Measurements from ENCODE around the gene TMEM248. TPM values are rescaled to one million over a fixed set of nuclear protein-coding genes. Genes with fewer than 3 reads are reported as not detected.

Gene TMEM248
- total and polyA plus RNA-seq, 2 donors (not counting 3 experiments of a cell fraction or from before 2014, with no cell fraction given), result 107 to 220 TPM

- no peak overlapping the region for H2AFZ ChIP-seq (ENCODE audit: low read depth, low read length)
- POLR2A ChIA-PET, result no interaction called here
- no peak overlapping the region for H3K9ac ChIP-seq (replicated peaks; ENCODE audit: extremely low read depth, insufficient read depth, low read length)
- H3K9me3 ChIP-seq (replicated peaks; ENCODE audit: control insufficient read depth, insufficient read depth, low read length), result no peaks in the 10 kb centered on the region
- CTCF ChIA-PET, result interaction anchor here (0.7 kb wide), 1 partner anchor 30 kb away, joined by 4 read pairs; no protein-coding TSS in a partner anchor
- H4K20me1 ChIP-seq (replicated peaks; ENCODE audit: control insufficient read depth, extremely low read depth, insufficient read depth, low read length), result no peaks in the 10 kb centered on the region
- FAIRE-seq (peak; percentile 40), DNase-seq (ENCODE audit: low read depth, low spot score) (no peak)
- H3K27ac ChIP-seq (ENCODE audit: insufficient read depth, low read depth, low read length), result no peak overlapping the region
- H3K79me2 ChIP-seq (ENCODE audit: control insufficient read depth, insufficient read depth, low read length), result peaks cover 33% of the 10 kb centered on the region
- no TSS peak for BruUV-seq (replicated peaks)
- peaks cover 5% of the 10 kb centered on the region for H3K4me1 ChIP-seq (ENCODE audit: control insufficient read depth, extremely low read depth, insufficient read depth, low read length)
- intact Hi-C loops (cut with micrococcal nuclease) (loop anchor here (2.0 to 10.0 kb wide), 3 partner anchors 75 to 363 kb away; partner anchors contain the start of genes SBDS and TYW1), dilution Hi-C loops (cut with MboI; ENCODE audit: extremely low pct_ligation_motif_present, low sequenced_read_pairs) (no loop called here)
- no peak overlapping the region for H3K4me2 ChIP-seq (ENCODE audit: insufficient read depth, low read length)
- H3K4me3 ChIP-seq (replicated peaks in 1 of 3; ENCODE audit: insufficient read depth in 1 of 3, low read depth in 1 of 3, low read length in 3 of 3), result no peak overlapping the region
- no peaks in the 10 kb centered on the region for H3K9me1 ChIP-seq (replicated peaks; ENCODE audit: control insufficient read depth, extremely low read depth, insufficient read depth, low read length)
- no peaks in the 10 kb centered on the region for H3K36me3 ChIP-seq (ENCODE audit: control insufficient read depth in 2 of 2, extremely low read depth in 1 of 2, insufficient read depth in 2 of 2, low read length in 2 of 2)
- H3K27me3 ChIP-seq (ENCODE audit: control insufficient read depth in 2 of 2, insufficient read depth in 2 of 2, low read length in 2 of 2), result no peaks in the 10 kb centered on the region
- TF ChIP-seq EZH2 (IDR thresholded peaks at IDR 0.05; ENCODE audit: borderline replicate concordance, low read depth, low read length, severe bottlenecking) (no peak), POLR2A (IDR thresholded peaks at IDR 0.05; ENCODE audit: low read depth, low read length) (no peak), MAX (IDR thresholded peaks at IDR 0.05; ENCODE audit: insufficient read depth, insufficient read length) (no peak), CTCF (IDR thresholded peaks at IDR 0.05; ENCODE audit: extremely low read depth in 1 of 2, insufficient read depth in 1 of 2, low read depth in 1 of 2, low read length in 2 of 2) (no peak), POLR2AphosphoS5 (IDR thresholded peaks at IDR 0.05; ENCODE audit: insufficient read depth, low read depth, low read length) (no peak), GATA2 (IDR thresholded peaks at IDR 0.05; ENCODE audit: insufficient read depth, insufficient read length, low read depth, low read length) (no peak), FOS (IDR thresholded peaks at IDR 0.05; ENCODE audit: borderline replicate concordance, insufficient read depth, low read length) (no peak), JUN (IDR thresholded peaks at IDR 0.05; ENCODE audit: borderline replicate concordance, insufficient read depth, insufficient read length, low read depth) (no peak), MYC (IDR thresholded peaks at IDR 0.05; ENCODE audit: low read depth, low read length) (no peak)
Measured at GRCh38 chr7:66920256-66920655, 769 bp upstream of the TMEM248 start.
